ENCODE data around the gene XBP1.
"Not testable (repeated sequence)": the region's sequence is repeated elsewhere in the genome, so short reads cannot be mapped to it uniquely, and the experiment has no call there.

Gene XBP1

DNA sequence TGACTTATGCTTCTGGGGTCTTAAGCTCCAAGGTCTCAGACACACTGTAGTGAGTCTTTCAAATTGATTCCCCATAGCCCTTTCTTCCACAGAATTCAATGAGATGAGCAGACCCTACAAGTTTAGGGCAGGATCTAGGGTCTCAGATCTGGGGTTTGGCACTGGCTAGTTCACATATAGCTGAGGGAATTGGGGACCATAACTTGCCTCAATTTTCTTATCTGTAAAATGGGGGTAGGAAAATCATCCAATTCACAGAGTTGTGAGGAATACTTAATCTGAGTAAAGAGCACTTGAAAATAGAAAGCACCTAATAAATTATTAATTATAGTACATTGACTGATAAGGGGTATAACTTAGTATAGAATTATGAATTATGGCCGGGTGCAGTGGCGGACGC lies 33.7 kb downstream of the XBP1 start:
- DNase-seq (ENCODE audit: low spot score) = no peak
- TF ChIP-seq CTCF (IDR thresholded peaks at IDR 0.05; ENCODE audit: extremely low read depth, insufficient read depth, missing control alignments) = no peak
- in situ Hi-C loops (cut with MboI; ENCODE audit: low pct_unique_long_range_greater_than_20kb, low sequenced_read_pairs, unreplicated experiment) = no loop called here

DNA sequence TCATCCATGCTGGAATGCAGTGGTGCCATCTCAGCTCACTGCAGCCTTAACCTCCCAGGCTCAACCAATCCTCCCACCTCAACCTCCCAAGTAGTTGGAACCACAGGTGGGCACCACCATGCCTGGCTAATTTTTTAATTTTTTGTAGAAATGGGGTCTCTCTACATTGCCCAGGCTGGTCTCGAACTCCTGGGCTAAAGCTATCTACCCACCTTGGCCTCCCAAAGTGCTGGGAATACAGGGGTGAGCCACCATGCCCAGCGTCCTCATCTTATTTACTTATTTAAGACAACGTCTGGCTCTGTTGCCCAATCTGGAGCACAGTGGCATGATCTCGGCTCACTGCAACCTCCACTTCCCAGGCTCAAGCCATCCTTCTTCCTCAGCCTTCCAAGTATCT lies 38.4 kb downstream of the XBP1 start:
- in situ Hi-C loops (cut with MboI; ENCODE audit: low pct_unique_long_range_greater_than_20kb, low sequenced_read_pairs, unreplicated experiment); DNase-seq (ENCODE audit: low spot score): not testable (repeated sequence)

DNA sequence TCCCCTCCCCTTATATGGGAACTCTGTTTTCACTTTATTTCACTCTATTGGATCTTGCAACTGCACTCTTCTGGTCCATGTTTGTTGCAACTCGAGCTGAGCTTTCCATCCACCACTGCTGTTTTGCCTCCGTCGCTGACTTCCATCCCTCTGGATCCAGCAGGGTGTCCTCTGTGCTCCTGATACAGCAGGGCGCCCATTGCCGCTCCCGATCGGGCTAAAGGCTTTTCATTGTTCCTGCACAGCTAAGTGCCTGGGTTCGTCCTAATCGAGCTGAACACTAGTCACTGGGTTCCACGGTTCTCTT lies 39.0 kb downstream of the XBP1 start:
- DNase-seq (ENCODE audit: low spot score) = no peak
- TF ChIP-seq CTCF (IDR thresholded peaks at IDR 0.05; ENCODE audit: extremely low read depth, insufficient read depth, missing control alignments) = no peak
- in situ Hi-C loops (cut with MboI; ENCODE audit: low pct_unique_long_range_greater_than_20kb, low sequenced_read_pairs, unreplicated experiment) = no loop called here

DNA sequence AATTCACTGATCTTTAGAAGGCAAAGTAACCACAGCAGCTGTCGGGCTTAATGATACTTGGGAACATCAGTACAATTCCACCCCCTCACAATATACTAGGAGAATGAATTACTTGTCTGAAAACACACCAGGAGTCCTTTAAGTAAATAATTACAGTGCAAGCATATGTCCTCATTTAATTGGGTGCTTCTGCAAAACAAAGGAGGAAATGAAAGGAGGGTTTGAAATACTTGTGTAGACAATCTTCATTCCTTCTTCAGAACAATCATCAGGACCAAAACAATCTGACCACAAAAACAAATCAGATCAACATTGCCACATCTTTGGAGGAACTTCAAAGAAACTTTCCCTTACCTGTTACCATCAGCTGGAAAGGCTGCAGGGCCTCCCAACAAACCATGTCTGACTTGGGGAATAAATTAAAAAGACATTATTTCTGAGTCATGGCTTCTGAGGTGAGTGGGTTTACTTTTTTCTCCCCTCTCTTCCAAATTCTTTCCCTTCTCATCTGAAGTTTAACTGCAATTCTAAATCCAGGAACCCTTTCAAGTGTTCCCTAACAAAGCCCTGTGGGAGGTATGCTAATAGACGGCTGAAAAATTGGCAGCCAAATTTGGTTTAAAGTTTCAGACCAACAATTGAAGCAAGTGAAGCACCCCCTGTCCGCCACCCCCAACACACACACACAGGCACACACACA lies 40.4 kb downstream of the XBP1 start:
- no peak for DNase-seq (ENCODE audit: low spot score)
- in situ Hi-C loops (cut with MboI; ENCODE audit: low pct_unique_long_range_greater_than_20kb, low sequenced_read_pairs, unreplicated experiment) = no loop called here
- TF ChIP-seq CTCF (IDR thresholded peaks at IDR 0.05; ENCODE audit: extremely low read depth, insufficient read depth, missing control alignments) = no peak

- in situ Hi-C loops (cut with MboI; ENCODE audit: low pct_unique_long_range_greater_than_20kb, low sequenced_read_pairs, unreplicated experiment); DNase-seq (ENCODE audit: low spot score): not testable (repeated sequence)
Observed at GRCh38 chr22:28754512-28754911, 45.9 kb downstream of the XBP1 start.

GRCh38 chr22:28750471-28750881 lies 49.9 kb downstream of the XBP1 start:
- in situ Hi-C loops (cut with MboI; ENCODE audit: low pct_unique_long_range_greater_than_20kb, low sequenced_read_pairs, unreplicated experiment) = no loop called here
- DNase-seq (ENCODE audit: low spot score) = no peak
- no peak for TF ChIP-seq CTCF (IDR thresholded peaks at IDR 0.05; ENCODE audit: extremely low read depth, insufficient read depth, missing control alignments)
